ENCODE measurements around the gene CENPVL1.
"Not testable (repeated sequence)": the region's sequence is repeated elsewhere in the genome, so short reads cannot be mapped to it uniquely, and the experiment has no call there.

DNA sequence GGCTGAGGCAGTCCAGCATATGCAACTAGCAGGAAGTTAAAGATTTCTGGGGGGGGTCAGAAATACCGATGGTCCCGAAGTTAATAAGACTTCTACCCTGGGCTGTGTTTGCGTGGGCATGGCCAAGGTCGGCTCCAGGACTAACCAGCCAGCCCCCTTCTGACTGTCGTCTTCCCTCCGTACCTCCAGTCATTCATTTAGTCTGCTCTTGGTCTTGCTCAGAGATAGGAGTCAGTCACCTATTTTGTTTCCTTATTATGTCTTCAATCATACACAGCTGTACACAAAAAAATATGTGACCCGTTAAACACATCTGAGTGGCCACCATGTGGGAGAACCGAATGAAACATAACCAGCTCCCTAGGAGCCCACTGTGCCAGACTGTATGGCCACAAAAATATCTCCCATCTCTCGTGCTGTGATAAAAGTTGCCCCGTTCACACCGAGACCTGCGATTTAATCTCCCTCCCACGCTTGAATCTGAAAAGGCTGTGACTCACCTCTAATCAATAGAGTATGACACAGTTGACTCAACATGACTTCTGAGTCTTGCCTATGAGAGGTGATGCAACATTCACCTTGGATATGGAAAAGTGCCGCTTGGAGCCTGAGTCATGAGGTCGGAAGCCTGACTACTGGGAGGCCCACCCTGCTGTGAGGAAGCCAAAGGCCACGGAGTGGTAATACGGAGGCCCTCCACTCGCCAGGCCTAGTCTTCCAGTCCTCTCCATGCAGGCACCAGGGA, 30.5 kb upstream of the CENPVL1 start:
- not testable (repeated sequence) for TF ChIP-seq EZH2 (optimal IDR thresholded peaks at IDR 0.05; ENCODE audit: low read depth, low read length); EZH2phosphoT487 (IDR thresholded peaks at IDR 0.05; ENCODE audit: low read length)
- TF ChIP-seq, protein P1, sequence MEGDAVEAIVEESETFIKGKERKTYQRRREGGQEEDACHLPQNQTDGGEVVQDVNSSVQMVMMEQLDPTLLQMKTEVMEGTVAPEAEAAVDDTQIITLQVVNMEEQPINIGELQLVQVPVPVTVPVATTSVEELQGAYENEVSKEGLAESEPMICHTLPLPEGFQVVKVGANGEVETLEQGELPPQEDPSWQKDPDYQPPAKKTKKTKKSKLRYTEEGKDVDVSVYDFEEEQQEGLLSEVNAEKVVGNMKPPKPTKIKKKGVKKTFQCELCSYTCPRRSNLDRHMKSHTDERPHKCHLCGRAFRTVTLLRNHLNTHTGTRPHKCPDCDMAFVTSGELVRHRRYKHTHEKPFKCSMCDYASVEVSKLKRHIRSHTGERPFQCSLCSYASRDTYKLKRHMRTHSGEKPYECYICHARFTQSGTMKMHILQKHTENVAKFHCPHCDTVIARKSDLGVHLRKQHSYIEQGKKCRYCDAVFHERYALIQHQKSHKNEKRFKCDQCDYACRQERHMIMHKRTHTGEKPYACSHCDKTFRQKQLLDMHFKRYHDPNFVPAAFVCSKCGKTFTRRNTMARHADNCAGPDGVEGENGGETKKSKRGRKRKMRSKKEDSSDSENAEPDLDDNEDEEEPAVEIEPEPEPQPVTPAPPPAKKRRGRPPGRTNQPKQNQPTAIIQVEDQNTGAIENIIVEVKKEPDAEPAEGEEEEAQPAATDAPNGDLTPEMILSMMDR (IDR thresholded peaks at IDR 0.05; ENCODE audit: low read length) = not testable (repeated sequence)

Data from MM.1S (cell line).